Measurements from ENCODE around the gene TMEM245. TPM values are rescaled to one million over a fixed set of nuclear protein-coding genes. Genes with fewer than 3 reads are reported as not detected.

The TMEM245 gene
- total RNA-seq, 2 experiments from 2014 or later, result 33.3 TPM

GRCh38 chr9:109019420-109019819 is 100.3 kb downstream of the TMEM245 start:
- Mint-ChIP-seq H3K36me3 (ENCODE audit: low read depth) (peaks cover 20% of the 10 kb centered on the region), H3K4me3 (no peak overlapping the region), H3K27me3 (no peaks in the 10 kb centered on the region), H3K27ac (no peak overlapping the region), H3K9me3 (no peaks in the 10 kb centered on the region), H3K4me1 (peaks cover 6% of the 10 kb centered on the region)
- ChIA-PET CTCF (no interaction called here), POLR2A (no interaction called here)
- DNase-seq, result no peak

- H3K27ac Mint-ChIP-seq, result no peak overlapping the region
- H3K36me3 Mint-ChIP-seq (ENCODE audit: low read depth), result peaks cover 17% of the 10 kb centered on the region
- POLR2A ChIA-PET, result no interaction called here
- H3K27me3 Mint-ChIP-seq, result no peaks in the 10 kb centered on the region
- DNase-seq, result no peak
- CTCF ChIA-PET, result no interaction called here
- H3K4me1 Mint-ChIP-seq, result peaks cover 14% of the 10 kb centered on the region
- no peak overlapping the region for H3K4me3 Mint-ChIP-seq
- no peaks in the 10 kb centered on the region for H3K9me3 Mint-ChIP-seq
Measured at GRCh38 chr9:109017493-109017892, 102.3 kb downstream of the TMEM245 start.

- no peaks in the 10 kb centered on the region for H3K9me3 Mint-ChIP-seq
- CTCF ChIA-PET, result no interaction called here
- POLR2A ChIA-PET, result no interaction called here
- no peaks in the 10 kb centered on the region for H3K27me3 Mint-ChIP-seq
- peaks cover 17% of the 10 kb centered on the region for H3K36me3 Mint-ChIP-seq (ENCODE audit: low read depth)
- no peak overlapping the region for H3K4me3 Mint-ChIP-seq
- H3K4me1 Mint-ChIP-seq, result peaks cover 19% of the 10 kb centered on the region
- no peak overlapping the region for H3K27ac Mint-ChIP-seq
- DNase-seq, result no peak
Measured at GRCh38 chr9:109017061-109017460, 102.7 kb downstream of the TMEM245 start.

- no peak for DNase-seq
- Mint-ChIP-seq H3K36me3 (ENCODE audit: low read depth) (peaks cover 17% of the 10 kb centered on the region), H3K4me3 (no peak overlapping the region), H3K27me3 (no peaks in the 10 kb centered on the region), H3K4me1 (peaks cover 28% of the 10 kb centered on the region), H3K9me3 (no peaks in the 10 kb centered on the region), H3K27ac (no peak overlapping the region)
- ChIA-PET CTCF (no interaction called here), POLR2A (interaction anchor here (0.9 kb wide), 1 partner anchor 102 kb away, joined by 4 read pairs; no protein-coding TSS in a partner anchor)
Measured at GRCh38 chr9:109016132-109016531, 103.6 kb downstream of the TMEM245 start.

- Mint-ChIP-seq H3K36me3 (ENCODE audit: low read depth) (peaks cover 13% of the 10 kb centered on the region), H3K4me3 (no peak overlapping the region), H3K27ac (no peak overlapping the region), H3K4me1 (peaks cover 31% of the 10 kb centered on the region), H3K9me3 (no peaks in the 10 kb centered on the region), H3K27me3 (peaks cover 2% of the 10 kb centered on the region)
- POLR2A ChIA-PET, result no interaction called here
- CTCF ChIA-PET, result no interaction called here
- DNase-seq, result no peak
Measured at GRCh38 chr9:109014608-109015280, 105.0 kb downstream of the TMEM245 start.

- POLR2A ChIA-PET, result no interaction called here
- Mint-ChIP-seq H3K27ac (no peak overlapping the region), H3K4me3 (peak overlapping the region; percentile 79), H3K4me1 (peaks cover 34% of the 10 kb centered on the region), H3K27me3 (peaks cover 2% of the 10 kb centered on the region), H3K9me3 (no peaks in the 10 kb centered on the region), H3K36me3 (ENCODE audit: low read depth) (peaks cover 5% of the 10 kb centered on the region)
- CTCF ChIA-PET, result no interaction called here
- no peak for DNase-seq
Measured at GRCh38 chr9:109013679-109014607, 105.8 kb downstream of the TMEM245 start.

- POLR2A ChIA-PET, result interaction anchor here (2.0 kb wide), 1 partner anchor 17 kb away, joined by 10 read pairs; no protein-coding TSS in a partner anchor
- H3K27ac Mint-ChIP-seq, result peak within 1 kb of the TSS; percentile 48
- H3K27me3 Mint-ChIP-seq, result peaks cover 2% of the 10 kb centered on the region
- CTCF ChIA-PET, result no interaction called here
- peak within 1 kb of the TSS; percentile 84 for H3K4me3 Mint-ChIP-seq
- H3K9me3 Mint-ChIP-seq, result no peaks in the 10 kb centered on the region
- H3K4me1 Mint-ChIP-seq, result peaks cover 34% of the 10 kb centered on the region
- H3K36me3 Mint-ChIP-seq (ENCODE audit: low read depth), result peaks cover 4% of the 10 kb centered on the region
- peak; percentile 87 for DNase-seq
Measured at GRCh38 chr9:109012876-109013678, 106.7 kb downstream of the TMEM245 start, which contains the start of gene CTNNAL1. Gene CTNNAL1 (minus strand): TSS chr9:109013499. CDS start chr9:109013442, 57 bp downstream.

- POLR2A ChIA-PET, result interaction anchor here (0.6 to 2.0 kb wide), 6 partner anchors 9 to 117 kb away, joined by 3 to 10 read pairs (median 4); partner anchors contain the start of gene TMEM245
- CTCF ChIA-PET, result interaction anchor here (1.0 kb wide), 1 partner anchor 107 kb away, joined by 3 read pairs; the partner anchor contains the start of gene TMEM245
- Mint-ChIP-seq H3K27ac (peak overlapping the region; percentile 48), H3K27me3 (peaks cover 2% of the 10 kb centered on the region), H3K4me1 (peaks cover 34% of the 10 kb centered on the region), H3K36me3 (ENCODE audit: low read depth) (no peaks in the 10 kb centered on the region), H3K4me3 (peak overlapping the region; percentile 84), H3K9me3 (no peaks in the 10 kb centered on the region)
- peak; percentile 55 for DNase-seq
Measured at GRCh38 chr9:109012009-109012875, 107.5 kb downstream of the TMEM245 start.

GRCh38 chr9:109011231-109011671 is 108.5 kb downstream of the TMEM245 start:
- H3K27ac Mint-ChIP-seq, result peak overlapping the region; percentile 41
- H3K4me3 Mint-ChIP-seq, result no peak overlapping the region
- H3K9me3 Mint-ChIP-seq, result no peaks in the 10 kb centered on the region
- CTCF ChIA-PET, result interaction anchor here (0.6 to 1.2 kb wide), 3 partner anchors 11 to 329 kb away, joined by 3 read pairs; partner anchors contain the start of gene TMEM245
- peaks cover 34% of the 10 kb centered on the region for H3K4me1 Mint-ChIP-seq
- H3K36me3 Mint-ChIP-seq (ENCODE audit: low read depth), result no peaks in the 10 kb centered on the region
- peaks cover 4% of the 10 kb centered on the region for H3K27me3 Mint-ChIP-seq
- DNase-seq, result no peak
- POLR2A ChIA-PET, result interaction anchor here (1.1 to 2.0 kb wide), 5 partner anchors 15 to 108 kb away, joined by 3 to 10 read pairs (median 5); partner anchors contain the start of gene TMEM245

- peak overlapping the region; percentile 41 for H3K27ac Mint-ChIP-seq
Measured at GRCh38 chr9:109010746-109011145, 109.0 kb downstream of the TMEM245 start.

GRCh38 chr9:109005678-109006077 is 114.1 kb downstream of the TMEM245 start:
- ChIA-PET CTCF (no interaction called here), POLR2A (no interaction called here)
- Mint-ChIP-seq H3K4me1 (peaks cover 16% of the 10 kb centered on the region), H3K27ac (no peak overlapping the region), H3K36me3 (ENCODE audit: low read depth) (peaks cover 11% of the 10 kb centered on the region), H3K9me3 (peaks cover 14% of the 10 kb centered on the region), H3K27me3 (peaks cover 7% of the 10 kb centered on the region), H3K4me3 (no peak overlapping the region)
- no peak for DNase-seq

More at GRCh38 chr9:109010746-109011145, 109.0 kb downstream of the TMEM245 start:
- Mint-ChIP-seq H3K27me3 (peaks cover 4% of the 10 kb centered on the region), H3K36me3 (ENCODE audit: low read depth) (no peaks in the 10 kb centered on the region), H3K9me3 (no peaks in the 10 kb centered on the region), H3K4me3 (no peak overlapping the region), H3K4me1 (peaks cover 34% of the 10 kb centered on the region)
- CTCF ChIA-PET, result interaction anchor here (0.6 to 1.2 kb wide), 3 partner anchors 10 to 330 kb away, joined by 3 read pairs; partner anchors contain the start of gene TMEM245
- POLR2A ChIA-PET, result interaction anchor here (1.1 to 1.9 kb wide), 4 partner anchors 12 to 109 kb away, joined by 3 to 6 read pairs (median 4); partner anchors contain the start of gene TMEM245
- peak; percentile 79 for DNase-seq
